HepG2 (cell line): Measurements from ENCODE around the gene PIK3R1. TPM values are rescaled to one million over a fixed set of nuclear protein-coding genes. Genes with fewer than 3 reads are reported as not detected.

Experiments used
- ATAC-seq: fragments of 200-7000 bp; cut with Tn5 transposase; 3 replicates; pipeline ENCODE4 v1.9.1; 2020; ENCODE audit warnings: mild to moderate bottlenecking, moderate library complexity
- BruUV-seq: library from RNA; stranded (reverse); fragments of 400-500 nt; replicated peaks from 2 replicates; lab custom pipeline; 2021; lab: Mats Ljungman, UMichigan
- CTCF ChIA-PET: fragments of 300-600 bp; formaldehyde crosslinking; extraction: SDS; loops from one replicate; lab custom pipeline; 2021; ENCODE audit warnings: low total read pairs, inconsistent platforms, low intra/inter-chr PET ratio; lab: Yijun Ruan, JAX
- POLR2A ChIA-PET: fragments of 350-600 bp; sonication (Branson Sonifier 250); formaldehyde crosslinking; loops from one replicate; lab custom pipeline; 2020; ENCODE audit warnings: antibody characterized with exemption, inconsistent platforms; lab: Yijun Ruan, JAX
- DNase-seq: peaks from one replicate; pipeline ENCODE4 v3.0.0-alpha.2; 2015; ENCODE audit warnings: low spot score
- FAIRE-seq: peaks from 3 replicates; lab custom pipeline; 2011; peaks lifted over from hg19 to GRCh38; lab: Jason Lieb, UNC
- H2AFZ ChIP-seq: one replicate; pipeline ENCODE4 v1.6.1; 2011; ENCODE audit warnings: low read length, inconsistent platforms
- H3K27ac ChIP-seq: fragments of 300-600 bp; 3 replicates; pipeline ENCODE4 v1.8.0; 2011; ENCODE audit warnings: mixed run types, mild to moderate bottlenecking, mixed read lengths, low read length, inconsistent platforms; ENCODE audit not compliant: insufficient read depth; ENCODE audit errors: extremely low read length
- H3K27me3 ChIP-seq, 2 experiments: fragments of 200-600 bp in 1 of 2; 2 replicates in 1 of 2; 3 replicates in 1 of 2; pipeline versions ENCODE4 v1.6.0 to v1.8.0; 2011; ENCODE audit warnings: low read length in 2 of 2, mild to moderate bottlenecking in 2 of 2, moderate library complexity in 2 of 2, inconsistent platforms in 1 of 2; ENCODE audit not compliant: insufficient read depth in 2 of 2, control insufficient read depth in 1 of 2
- H3K36me3 ChIP-seq, 2 experiments: fragments of 200-600 bp in 1 of 2; replicated peaks in 1 of 2; 2 replicates in 1 of 2; 3 replicates in 1 of 2; pipeline versions ENCODE4 v1.5.1 to v1.8.0; 2011; ENCODE audit warnings: low read length in 2 of 2, inconsistent platforms in 1 of 2; ENCODE audit not compliant: insufficient read depth in 2 of 2, control insufficient read depth in 1 of 2
- H3K4me1 ChIP-seq: 2 replicates; pipeline ENCODE4 v1.5.1; 2012; ENCODE audit warnings: low read length, inconsistent platforms; ENCODE audit not compliant: insufficient read depth
- H3K4me2 ChIP-seq: 2 replicates; pipeline ENCODE4 v1.6.0; 2011; ENCODE audit warnings: low read depth, low read length, inconsistent platforms
- H3K4me3 ChIP-seq, 3 experiments: fragments of 200-600 bp in 1 of 3; sonication (generic), shearing (Covaris generic) in 1 of 3; replicated peaks in 1 of 3; 2 replicates each; pipeline ENCODE4 v1.5.1; 2011 to 2016; ENCODE audit warnings: low read length in 3 of 3, inconsistent platforms in 2 of 3, low read depth in 2 of 3, mild to moderate bottlenecking in 2 of 3, control low read depth in 1 of 3, mixed read lengths in 1 of 3; ENCODE audit not compliant: insufficient read depth in 1 of 3
- H3K79me2 ChIP-seq: one replicate; pipeline ENCODE4 v1.6.1; 2011; ENCODE audit warnings: low read length, inconsistent platforms; ENCODE audit not compliant: insufficient read depth
- H3K9ac ChIP-seq: 2 replicates; pipeline ENCODE4 v1.6.0; 2011; ENCODE audit warnings: mild to moderate bottlenecking, low read depth, low read length, inconsistent platforms; ENCODE audit not compliant: insufficient read depth
- H3K9me3 ChIP-seq: 2 replicates; pipeline ENCODE4 v1.5.1; 2012; ENCODE audit warnings: mild to moderate bottlenecking, low read length
- H4K20me1 ChIP-seq: 2 replicates; pipeline ENCODE4 v1.6.0; 2011; ENCODE audit warnings: inconsistent platforms, mild to moderate bottlenecking, low read length, moderate library complexity; ENCODE audit not compliant: insufficient read depth
- HNRNPH1 ChIP-seq: fragments of 200-400 bp; formaldehyde crosslinking; optimal IDR thresholded peaks from 2 replicates; pipeline ENCODE3; 2017; ENCODE audit warnings: mild to moderate bottlenecking, low read depth, low read length
- NFE2L1 ChIP-seq: sonication (generic); formaldehyde crosslinking; IDR thresholded peaks from 2 replicates; pipeline ENCODE4 v1.4.0; 2020; ENCODE audit warnings: missing genetic modification reagents, mild to moderate bottlenecking, borderline replicate concordance
- RBFOX2 ChIP-seq: fragments of 200-400 bp; formaldehyde crosslinking; IDR thresholded peaks from 2 replicates; pipeline ENCODE4 v1.6.1; 2017; ENCODE audit warnings: low read depth, mild to moderate bottlenecking, low read length
- ZNF101 ChIP-seq: sonication (generic); formaldehyde crosslinking; IDR thresholded peaks from 2 replicates; pipeline ENCODE4 v1.4.0; 2020; ENCODE audit warnings: mild to moderate bottlenecking, low read depth, missing genetic modification reagents, borderline replicate concordance
- ZNF160 ChIP-seq: sonication (generic); formaldehyde crosslinking; IDR thresholded peaks from 2 replicates; pipeline ENCODE4 v1.8.0; 2022; ENCODE audit warnings: mild to moderate bottlenecking, inconsistent platforms, missing genetic modification reagents
- ZNF430 ChIP-seq: sonication (generic); formaldehyde crosslinking; IDR thresholded peaks from 2 replicates; pipeline ENCODE4 v1.9.0; 2021; ENCODE audit warnings: mild to moderate bottlenecking, missing genetic modification reagents
- ZNF839 ChIP-seq: sonication (generic); formaldehyde crosslinking; IDR thresholded peaks from 2 replicates; pipeline ENCODE4 v1.4.0; 2020; ENCODE audit warnings: missing genetic modification reagents, mild to moderate bottlenecking, borderline replicate concordance
- ZNF879 ChIP-seq: sonication (generic); formaldehyde crosslinking; IDR thresholded peaks from 2 replicates; pipeline ENCODE4 v1.8.1; 2023; ENCODE audit warnings: missing genetic modification reagents
- WGBS: methylation state at CpG from one replicate; pipeline ENCODE4 v1.1.6; 2017; ENCODE audit warnings: low lambda C conversion rate; 5-methylcytosine and 5-hydroxymethylcytosine counted together
- in situ Hi-C: cut with HindIII; loops from 2 replicates; pipeline ENCODE4 v1.10.0; 2017; ENCODE audit warnings: low pct_unique_long_range_greater_than_20kb; ENCODE audit not compliant: extremely low pct_ligation_motif_present
- intact Hi-C: fragments of 100-400 bp; cut with micrococcal nuclease; formaldehyde crosslinking; loops from one replicate; pipeline ENCODE4 v1.10.0; 2022; ENCODE audit not compliant: unreplicated experiment
- polyA plus RNA-seq, 8 experiments: library from polyadenylated mRNA; depleted of rRNA in 3 of 8; stranded (reverse) in 7 of 8; unstranded in 1 of 8; fragments of >200 nt; fragmentation: Illumina TruSeq in 4 of 8; extraction: Trizol in 4 of 8; gene quantifications; 2 replicates each; pipeline versions ENCODE4 v1.2.1 to v1.2.3, GENCODE V29; 2011 to 2016; ENCODE audit warnings: low read depth in 4 of 8, missing spikeins in 1 of 8, mixed read lengths in 1 of 8; ENCODE audit not compliant: insufficient read depth in 1 of 8
- total RNA-seq, 5 experiments: library from RNA; depleted of rRNA; stranded (reverse); fragments of >200 nt; fragmentation: Illumina TruSeq; extraction: Trizol; gene quantifications; 2 replicates each; pipeline ENCODE4 v1.2.3, GENCODE V29; 2016; ENCODE audit warnings: low read depth in 1 of 5
- TF ChIP-seq, protein P1 (sequence below): sonication (generic); formaldehyde crosslinking; IDR thresholded peaks from 2 replicates; pipeline ENCODE4 v1.8.1; 2023; ENCODE audit warnings: mild to moderate bottlenecking, inconsistent platforms, moderate library complexity, missing genetic modification reagents, borderline replicate concordance
- TF ChIP-seq, protein P2 (sequence below): sonication (generic); formaldehyde crosslinking; IDR thresholded peaks from 2 replicates; pipeline ENCODE4 v1.5.0; 2020; ENCODE audit warnings: missing genetic modification reagents
- TF ChIP-seq, protein P3 (sequence below): sonication (generic); formaldehyde crosslinking; IDR thresholded peaks from 2 replicates; pipeline ENCODE4 v1.8.0; 2022; ENCODE audit warnings: missing genetic modification reagents, low read depth, mild to moderate bottlenecking, borderline replicate concordance

Gene PIK3R1
- total and polyA plus RNA-seq, 2 of the 13 experiments (the other 11 are each of a cell fraction or from before 2014, with no cell fraction given): 8.4 to 21.3 TPM

DNA sequence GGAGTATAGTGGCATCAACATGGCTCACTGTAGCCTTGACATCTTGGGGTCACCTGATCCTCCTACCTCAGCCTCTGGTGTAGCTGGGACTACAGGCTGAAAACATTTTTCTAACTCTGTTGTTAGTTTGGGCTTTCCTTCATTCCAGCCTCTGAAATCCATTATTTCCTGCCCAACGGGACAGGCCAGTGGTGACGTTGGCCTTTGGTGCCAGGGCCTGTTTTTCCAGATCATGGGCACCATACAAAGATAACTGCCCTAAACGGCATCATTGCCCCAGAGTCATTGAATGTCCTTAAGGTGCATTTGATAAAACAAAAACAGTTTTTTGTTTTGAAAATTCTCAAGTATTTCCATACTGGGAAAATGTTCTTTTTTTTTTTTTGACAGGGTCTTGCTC lies 32.1 kb downstream of the PIK3R1 start:
- Histone ChIP-seq H3K27me3 (no peaks in the 10 kb centered on the region), H3K36me3 (peaks cover 0 to 1% of the 10 kb centered on the region in 2 experiments; a peak in 1 of 5 replicates), H3K4me3 (no peak overlapping the region), H4K20me1 (no peaks in the 10 kb centered on the region)
- WGBS: 92% methylated on average over 3 of the region's 3 CpGs
- TF ChIP-seq ZNF101 (CRISPR knock-in tag) (no peak), NFE2L1 (CRISPR knock-in tag) (no peak), ZNF430 (CRISPR knock-in tag) (no peak), RBFOX2 (no peak), ZNF160 (CRISPR knock-in tag) (no peak), HNRNPH1 (no peak), ZNF839 (CRISPR knock-in tag) (no peak), ZNF879 (CRISPR knock-in tag) (no peak)
- TF ChIP-seq, protein P1, sequence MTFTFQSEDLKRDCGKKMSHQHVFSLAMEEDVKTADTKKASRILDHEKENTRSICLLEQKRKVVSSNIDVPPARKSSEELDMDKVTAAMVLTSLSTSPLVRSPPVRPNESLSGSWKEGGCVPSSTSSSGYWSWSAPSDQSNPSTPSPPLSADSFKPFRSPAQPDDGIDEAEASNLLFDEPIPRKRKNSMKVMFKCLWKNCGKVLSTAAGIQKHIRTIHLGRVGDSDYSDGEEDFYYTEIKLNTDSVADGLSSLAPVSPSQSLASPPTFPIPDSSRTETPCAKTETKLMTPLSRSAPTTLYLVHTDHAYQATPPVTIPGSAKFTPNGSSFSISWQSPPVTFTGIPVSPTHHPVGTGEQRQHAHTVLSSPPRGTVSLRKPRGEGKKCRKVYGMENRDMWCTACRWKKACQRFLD (CRISPR knock-in tag): no peak
- TF ChIP-seq, protein P2, sequence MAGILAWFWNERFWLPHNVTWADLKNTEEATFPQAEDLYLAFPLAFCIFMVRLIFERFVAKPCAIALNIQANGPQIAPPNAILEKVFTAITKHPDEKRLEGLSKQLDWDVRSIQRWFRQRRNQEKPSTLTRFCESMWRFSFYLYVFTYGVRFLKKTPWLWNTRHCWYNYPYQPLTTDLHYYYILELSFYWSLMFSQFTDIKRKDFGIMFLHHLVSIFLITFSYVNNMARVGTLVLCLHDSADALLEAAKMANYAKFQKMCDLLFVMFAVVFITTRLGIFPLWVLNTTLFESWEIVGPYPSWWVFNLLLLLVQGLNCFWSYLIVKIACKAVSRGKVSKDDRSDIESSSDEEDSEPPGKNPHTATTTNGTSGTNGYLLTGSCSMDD: no peak
- TF ChIP-seq, protein P3, sequence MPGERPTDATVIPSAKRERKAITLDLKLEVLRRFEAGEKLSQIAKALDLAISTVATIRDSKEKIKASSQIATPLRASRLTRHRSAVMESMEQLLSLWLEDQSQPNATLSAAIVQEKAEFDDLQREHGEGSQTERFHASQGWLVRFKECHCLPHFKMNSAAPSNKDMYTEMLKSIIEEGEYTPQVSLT (CRISPR knock-in tag): no peak
- TF ChIP-seq, all 625 proteins: peak for 0
- DNase-seq (no peak), FAIRE-seq (no peak), ATAC-seq (no peak)
- no peak overlapping the region for H3K9ac ChIP-seq
- BruUV-seq: no TSS peak
- CTCF ChIA-PET: no interaction called here
- H3K27ac ChIP-seq: no peak overlapping the region
- in situ Hi-C loops: no loop called here
- peaks cover 15% of the 10 kb centered on the region for H3K4me1 ChIP-seq
- H3K4me2 ChIP-seq: no peak overlapping the region
- intact Hi-C loops: no loop called here
- POLR2A ChIA-PET: no interaction called here
- no peak overlapping the region for H2AFZ ChIP-seq
- no peaks in the 10 kb centered on the region for H3K9me3 ChIP-seq
- peaks cover 44% of the 10 kb centered on the region for H3K79me2 ChIP-seq
